ENCODE measurements around the gene TAMM41. TPM values are rescaled to one million over a fixed set of nuclear protein-coding genes. Genes with fewer than 3 reads are reported as not detected.
"Not testable (repeated sequence)": the region's sequence is repeated elsewhere in the genome, so short reads cannot be mapped to it uniquely, and the experiment has no call there.

TAMM41 gene
- total and polyA plus RNA-seq, 4 donors, result 3.0 to 8.7 (median 5.0) TPM

DNA sequence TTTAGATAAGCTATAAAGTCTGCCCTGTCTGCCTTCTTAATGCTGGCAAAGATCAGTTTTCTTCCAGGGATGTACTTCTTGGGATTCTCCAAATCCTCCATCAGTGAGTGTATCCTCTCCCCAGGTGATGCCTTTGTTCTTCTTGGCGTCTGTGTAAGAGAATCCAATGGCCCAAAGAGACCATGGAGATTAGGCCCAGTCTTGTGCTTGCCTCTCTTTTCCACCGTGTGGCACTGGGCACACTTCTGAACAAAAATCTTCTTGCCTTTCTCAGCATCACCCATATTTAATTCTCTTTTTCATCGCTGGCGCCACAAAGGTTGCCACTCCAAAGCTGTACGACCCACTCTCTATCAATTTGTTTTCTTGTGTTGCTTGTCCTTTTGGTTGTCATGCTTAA, 32.2 kb upstream of the TAMM41 start:
- Histone ChIP-seq H3K36me3 (ENCODE audit: control insufficient read depth in 4 of 4, insufficient read depth in 3 of 4, low read depth in 1 of 4, low read length in 3 of 4) (no peaks in the 10 kb centered on the region), H3K4me1 (ENCODE audit: control insufficient read depth in 4 of 4, insufficient read depth in 4 of 4, low read length in 3 of 4) (no peaks in the 10 kb centered on the region), H3K4me3 (ENCODE audit: low read depth in 1 of 3, low read length in 3 of 3) (no peak overlapping the region), H3K9me3 (ENCODE audit: control insufficient read depth in 4 of 4, low read length in 3 of 4) (no peaks in the 10 kb centered on the region), H3K27ac (ENCODE audit: low read depth in 1 of 2, low read length in 2 of 2) (no peak overlapping the region), H3K27me3 (ENCODE audit: control insufficient read depth in 4 of 4, insufficient read depth in 4 of 4, low read length in 3 of 4) (no peaks in the 10 kb centered on the region), H3K9ac (ENCODE audit: low read depth in 1 of 2, low read length in 2 of 2) (no peak overlapping the region)
- DNase-seq (ENCODE audit: low spot score), result no peak
- TF ChIP-seq TAF1 (conservative IDR thresholded peaks at IDR 0.05), result no peak
- TF ChIP-seq RAD21 (IDR thresholded peaks at IDR 0.05), result no peak
- no peak for TF ChIP-seq FOXA1 (IDR thresholded peaks at IDR 0.05)
- TF ChIP-seq JUND (IDR thresholded peaks at IDR 0.05), result no peak
- TF ChIP-seq, protein P1, sequence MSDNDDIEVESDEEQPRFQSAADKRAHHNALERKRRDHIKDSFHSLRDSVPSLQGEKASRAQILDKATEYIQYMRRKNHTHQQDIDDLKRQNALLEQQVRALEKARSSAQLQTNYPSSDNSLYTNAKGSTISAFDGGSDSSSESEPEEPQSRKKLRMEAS (IDR thresholded peaks at IDR 0.05), result no peak
- TF ChIP-seq GABPA (IDR thresholded peaks at IDR 0.05 in 1 of 2, conservative IDR thresholded peaks at IDR 0.05 in 1 of 2), result no peak
- no peak for TF ChIP-seq SP1 (IDR thresholded peaks at IDR 0.05)
- TF ChIP-seq RXRA (IDR thresholded peaks at IDR 0.05), result no peak
- 76% methylated on average over 5 of the region's 5 CpGs for WGBS

DNA sequence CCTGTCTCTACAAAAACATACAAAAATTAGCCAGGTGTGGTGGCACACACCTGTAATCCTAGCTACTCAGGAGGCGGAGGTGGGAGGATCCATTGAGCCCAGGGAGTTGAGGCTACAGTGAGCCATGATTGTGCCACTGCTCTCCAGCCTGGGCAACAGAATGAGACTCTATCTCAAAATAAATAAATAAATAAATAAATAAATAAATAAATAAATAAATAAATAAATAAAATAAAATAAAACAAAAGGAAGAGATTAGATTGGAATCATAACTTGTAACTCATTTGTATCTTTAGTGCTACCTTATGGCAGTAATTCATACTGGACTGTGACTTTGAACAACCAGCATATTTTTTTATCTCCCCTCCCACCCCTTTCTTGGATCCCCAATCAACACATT, 28.0 kb upstream of the TAMM41 start:
- H3K9ac ChIP-seq (ENCODE audit: low read depth in 1 of 2, low read length in 2 of 2); H3K4me1 ChIP-seq (ENCODE audit: control insufficient read depth in 4 of 4, insufficient read depth in 4 of 4, low read length in 3 of 4); H3K27ac ChIP-seq (ENCODE audit: low read depth in 1 of 2, low read length in 2 of 2); DNase-seq (ENCODE audit: low spot score); H3K4me3 ChIP-seq (ENCODE audit: low read depth in 1 of 3, low read length in 3 of 3); H3K36me3 ChIP-seq (ENCODE audit: control insufficient read depth in 4 of 4, insufficient read depth in 3 of 4, low read depth in 1 of 4, low read length in 3 of 4); H3K9me3 ChIP-seq (ENCODE audit: control insufficient read depth in 4 of 4, low read length in 3 of 4); H3K27me3 ChIP-seq (ENCODE audit: control insufficient read depth in 4 of 4, insufficient read depth in 4 of 4, low read length in 3 of 4): not testable (repeated sequence)
- 88% methylated on average over 1 of the region's 1 CpG for WGBS

DNA sequence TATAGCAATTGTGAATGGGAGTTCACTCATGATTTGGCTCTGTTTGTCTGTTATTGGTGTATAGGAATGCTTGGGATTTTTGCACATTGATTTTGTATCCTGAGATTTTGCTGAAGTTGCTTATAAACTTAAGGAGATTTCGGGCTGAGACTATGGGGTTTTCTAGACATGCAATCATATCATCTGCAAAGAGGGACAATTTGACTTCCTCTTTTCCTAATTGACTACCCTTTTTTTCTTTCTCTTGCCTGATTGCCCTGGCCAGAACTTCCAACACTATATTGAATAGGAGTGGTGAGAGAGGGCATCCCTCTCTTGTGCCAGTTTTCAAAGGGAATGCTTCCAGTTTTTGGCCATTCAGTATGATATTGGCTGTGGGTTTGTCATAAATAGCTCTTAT, 17.1 kb upstream of the TAMM41 start:
- not testable (repeated sequence) for H3K27me3 ChIP-seq (ENCODE audit: control insufficient read depth in 4 of 4, insufficient read depth in 4 of 4, low read length in 3 of 4); H3K36me3 ChIP-seq (ENCODE audit: control insufficient read depth in 4 of 4, insufficient read depth in 3 of 4, low read depth in 1 of 4, low read length in 3 of 4); H3K9ac ChIP-seq (ENCODE audit: low read depth in 1 of 2, low read length in 2 of 2); H3K4me1 ChIP-seq (ENCODE audit: control insufficient read depth in 4 of 4, insufficient read depth in 4 of 4, low read length in 3 of 4); H3K27ac ChIP-seq (ENCODE audit: low read depth in 1 of 2, low read length in 2 of 2); H3K9me3 ChIP-seq (ENCODE audit: control insufficient read depth in 4 of 4, low read length in 3 of 4); H3K4me3 ChIP-seq (ENCODE audit: low read depth in 1 of 3, low read length in 3 of 3); DNase-seq (ENCODE audit: low spot score)
- WGBS, result 77% methylated on average over 1 of the region's 1 CpG

DNA sequence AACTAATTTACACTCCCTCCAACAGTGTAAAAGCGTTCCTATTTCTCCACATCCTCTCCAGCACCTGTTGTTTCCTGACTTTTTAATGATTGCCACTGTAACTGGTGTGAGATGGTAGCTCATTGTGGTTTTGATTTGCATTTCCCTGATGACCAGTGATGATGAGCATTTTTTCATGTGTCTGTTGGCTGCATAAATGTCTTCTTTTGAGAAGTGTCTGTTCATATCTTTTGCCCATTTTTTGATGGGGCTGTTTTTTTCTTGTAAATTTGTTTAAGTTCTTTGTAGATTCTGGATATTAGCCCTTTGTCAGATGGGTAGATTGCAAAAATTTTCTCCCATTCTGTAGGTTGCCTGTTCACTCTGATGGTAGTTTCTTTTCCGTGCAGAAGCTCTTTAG, 15.9 kb upstream of the TAMM41 start:
- 88% methylated on average over 2 of the region's 2 CpGs for WGBS

DNA sequence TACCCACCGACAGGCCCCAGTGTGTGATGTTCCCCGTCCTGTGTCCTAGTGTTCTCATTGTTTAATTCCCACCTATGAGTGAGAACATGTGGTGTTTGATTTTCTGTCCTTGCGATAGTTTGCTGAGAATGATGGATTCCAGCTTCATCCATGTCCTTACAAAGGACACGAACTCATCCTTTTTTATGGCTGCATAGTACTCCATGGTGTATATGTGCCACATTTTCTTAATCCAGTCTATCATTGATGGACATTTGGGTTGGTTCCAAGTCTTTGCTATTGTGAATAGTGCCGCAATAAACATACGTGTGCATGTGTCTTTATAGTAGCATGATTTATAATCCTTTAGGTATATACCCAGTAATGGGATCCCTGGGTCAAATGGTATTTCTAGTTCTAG, 15.5 kb upstream of the TAMM41 start:
- not testable (repeated sequence) for H3K9ac ChIP-seq (ENCODE audit: low read depth in 1 of 2, low read length in 2 of 2); H3K36me3 ChIP-seq (ENCODE audit: control insufficient read depth in 4 of 4, insufficient read depth in 3 of 4, low read depth in 1 of 4, low read length in 3 of 4); H3K4me1 ChIP-seq (ENCODE audit: control insufficient read depth in 4 of 4, insufficient read depth in 4 of 4, low read length in 3 of 4); DNase-seq (ENCODE audit: low spot score); H3K4me3 ChIP-seq (ENCODE audit: low read depth in 1 of 3, low read length in 3 of 3); H3K27me3 ChIP-seq (ENCODE audit: control insufficient read depth in 4 of 4, insufficient read depth in 4 of 4, low read length in 3 of 4); H3K27ac ChIP-seq (ENCODE audit: low read depth in 1 of 2, low read length in 2 of 2); H3K9me3 ChIP-seq (ENCODE audit: control insufficient read depth in 4 of 4, low read length in 3 of 4)
- WGBS, result 85% methylated on average over 5 of the region's 6 CpGs

More for the DNA sequence above, 15.9 kb upstream of the TAMM41 start:
- DNase-seq (ENCODE audit: low spot score); H3K27me3 ChIP-seq (ENCODE audit: control insufficient read depth in 4 of 4, insufficient read depth in 4 of 4, low read length in 3 of 4); H3K27ac ChIP-seq (ENCODE audit: low read depth in 1 of 2, low read length in 2 of 2); H3K36me3 ChIP-seq (ENCODE audit: control insufficient read depth in 4 of 4, insufficient read depth in 3 of 4, low read depth in 1 of 4, low read length in 3 of 4); H3K4me1 ChIP-seq (ENCODE audit: control insufficient read depth in 4 of 4, insufficient read depth in 4 of 4, low read length in 3 of 4); H3K9me3 ChIP-seq (ENCODE audit: control insufficient read depth in 4 of 4, low read length in 3 of 4); H3K9ac ChIP-seq (ENCODE audit: low read depth in 1 of 2, low read length in 2 of 2); H3K4me3 ChIP-seq (ENCODE audit: low read depth in 1 of 3, low read length in 3 of 3): not testable (repeated sequence)

DNA sequence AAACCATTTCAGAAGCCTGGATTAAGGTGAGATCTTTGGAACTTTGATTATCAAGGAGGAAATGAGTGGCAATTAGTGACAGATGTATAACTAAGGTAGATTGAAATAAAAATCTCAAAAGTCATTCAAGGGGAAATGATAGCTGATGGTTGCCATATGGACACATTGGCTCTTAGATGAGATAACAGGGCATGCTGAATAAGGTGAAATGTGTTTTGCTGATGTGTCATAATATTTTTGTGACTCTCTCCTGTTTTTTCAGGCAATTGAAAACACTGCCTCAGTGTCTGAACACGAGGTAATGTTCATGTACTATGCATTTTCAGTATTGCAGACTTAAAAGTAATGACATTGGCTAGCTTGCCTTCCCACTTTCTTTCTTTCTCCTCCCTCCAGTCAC, 13.5 kb upstream of the TAMM41 start:
- H3K4me1 ChIP-seq (ENCODE audit: control insufficient read depth in 4 of 4, insufficient read depth in 4 of 4, low read length in 3 of 4); H3K9ac ChIP-seq (ENCODE audit: low read depth in 1 of 2, low read length in 2 of 2); DNase-seq (ENCODE audit: low spot score); H3K27me3 ChIP-seq (ENCODE audit: control insufficient read depth in 4 of 4, insufficient read depth in 4 of 4, low read length in 3 of 4); H3K27ac ChIP-seq (ENCODE audit: low read depth in 1 of 2, low read length in 2 of 2); H3K9me3 ChIP-seq (ENCODE audit: control insufficient read depth in 4 of 4, low read length in 3 of 4); H3K4me3 ChIP-seq (ENCODE audit: low read depth in 1 of 3, low read length in 3 of 3); H3K36me3 ChIP-seq (ENCODE audit: control insufficient read depth in 4 of 4, insufficient read depth in 3 of 4, low read depth in 1 of 4, low read length in 3 of 4): not testable (repeated sequence)
- 33% methylated on average over 1 of the region's 1 CpG for WGBS
